Endothelial cell of umbilical vein (primary cell): ENCODE results near the gene CALCOCO1. TPM values are rescaled to one million over a fixed set of nuclear protein-coding genes. Genes with fewer than 3 reads are reported as not detected.

Experiments used
- BruUV-seq: library from RNA; stranded (reverse); fragments of 400-500 nt; replicated peaks from 2 replicates; lab custom pipeline; 2021; lab: Mats Ljungman, UMichigan
- CTCF ChIA-PET: fragments of 300-600, 350-600 bp; sonication (Branson Sonifier 250); formaldehyde crosslinking; loops from one replicate; lab custom pipeline; 2021; ENCODE audit warnings: antibody characterized with exemption, inconsistent platforms; lab: Charles Lee
- POLR2A ChIA-PET: fragments of 300-600, 350-600 bp; sonication (Branson Sonifier 250); formaldehyde crosslinking; loops from one replicate; lab custom pipeline; 2021; ENCODE audit warnings: antibody characterized with exemption, inconsistent platforms; lab: Charles Lee
- DNase-seq: peaks from one replicate; pipeline ENCODE4 v3.0.0-alpha.2; 2011; ENCODE audit warnings: low read depth, low spot score
- FAIRE-seq: peaks from 2 replicates; lab custom pipeline; 2011; peaks lifted over from hg19 to GRCh38; lab: Jason Lieb, UNC
- H2AFZ ChIP-seq: 2 replicates; pipeline ENCODE4 v1.6.0; 2012; ENCODE audit warnings: low read depth, low read length, control low read depth, inconsistent platforms
- H3K27ac ChIP-seq: 2 replicates; pipeline ENCODE4 v1.5.1; 2011; ENCODE audit warnings: low read depth, mild to moderate bottlenecking, control low read depth, low read length, moderate library complexity; ENCODE audit not compliant: insufficient read depth
- H3K27me3 ChIP-seq, 2 experiments: 2 replicates each; pipeline versions ENCODE4 v1.6.0 to v1.6.1; 2011; ENCODE audit warnings: low read length in 2 of 2, mixed read lengths in 1 of 2; ENCODE audit not compliant: control insufficient read depth in 2 of 2, insufficient read depth in 2 of 2
- H3K36me3 ChIP-seq, 2 experiments: 2 replicates in 1 of 2; 3 replicates in 1 of 2; pipeline ENCODE4 v1.5.1; 2011; ENCODE audit warnings: low read length in 2 of 2, mild to moderate bottlenecking in 1 of 2, moderate library complexity in 1 of 2; ENCODE audit not compliant: control insufficient read depth in 2 of 2, insufficient read depth in 2 of 2; ENCODE audit errors: extremely low read depth in 1 of 2
- H3K4me1 ChIP-seq: 3 replicates; pipeline ENCODE4 v1.5.1; 2011; ENCODE audit warnings: mild to moderate bottlenecking, low read length; ENCODE audit not compliant: control insufficient read depth, insufficient read depth; ENCODE audit errors: extremely low read depth
- H3K4me2 ChIP-seq: 2 replicates; pipeline ENCODE4 v1.6.1; 2011; ENCODE audit warnings: low read length, control low read depth, mixed read lengths; ENCODE audit not compliant: insufficient read depth
- H3K4me3 ChIP-seq, 3 experiments: fragments of 200-600 bp in 1 of 3; sonication (generic), shearing (Covaris generic) in 1 of 3; replicated peaks in 1 of 3; 2 replicates each; pipeline ENCODE4 v1.5.1; 2011 to 2016; ENCODE audit warnings: control low read depth in 3 of 3, low read length in 3 of 3, mild to moderate bottlenecking in 2 of 3, inconsistent platforms in 1 of 3, low read depth in 1 of 3, moderate library complexity in 1 of 3; ENCODE audit not compliant: insufficient read depth in 1 of 3
- H3K79me2 ChIP-seq: 2 replicates; pipeline ENCODE4 v1.6.0; 2012; ENCODE audit warnings: low read length, inconsistent platforms; ENCODE audit not compliant: control insufficient read depth, insufficient read depth
- H3K9ac ChIP-seq: replicated peaks from 2 replicates; pipeline ENCODE3; 2011; ENCODE audit warnings: low read length, control low read depth; ENCODE audit not compliant: insufficient read depth; ENCODE audit errors: extremely low read depth
- H3K9me1 ChIP-seq: replicated peaks from 3 replicates; pipeline ENCODE4 v1.6.0; 2011; ENCODE audit warnings: mild to moderate bottlenecking, low read length; ENCODE audit not compliant: control insufficient read depth, insufficient read depth; ENCODE audit errors: extremely low read depth
- H3K9me3 ChIP-seq: replicated peaks from 2 replicates; pipeline ENCODE4 v1.5.1; 2012; ENCODE audit warnings: low read length, inconsistent platforms; ENCODE audit not compliant: control insufficient read depth, insufficient read depth
- H4K20me1 ChIP-seq: replicated peaks from 2 replicates; pipeline ENCODE3; 2011; ENCODE audit warnings: mild to moderate bottlenecking, low read length; ENCODE audit not compliant: control insufficient read depth, insufficient read depth; ENCODE audit errors: extremely low read depth
- CTCF ChIP-seq, 2 donors: IDR thresholded peaks; 1 replicate in 1 of 2; 2 replicates in 1 of 2; pipeline ENCODE4 v1.5.1; 2011; ENCODE audit warnings: low read length in 2 of 2, mild to moderate bottlenecking in 2 of 2, moderate library complexity in 2 of 2, control low read depth in 1 of 2, inconsistent platforms in 1 of 2, low read depth in 1 of 2; ENCODE audit not compliant: insufficient read depth in 1 of 2; ENCODE audit errors: extremely low read depth in 1 of 2
- EZH2 ChIP-seq: IDR thresholded peaks from 2 replicates; pipeline ENCODE4 v1.6.1; 2012; ENCODE audit warnings: borderline replicate concordance, low read depth, mild to moderate bottlenecking, moderate library complexity, low read length, inconsistent platforms; ENCODE audit not compliant: severe bottlenecking
- FOS ChIP-seq: IDR thresholded peaks from 2 replicates; pipeline ENCODE4 v1.6.1; 2011; ENCODE audit warnings: mild to moderate bottlenecking, low read length, moderate library complexity, borderline replicate concordance; ENCODE audit not compliant: insufficient read depth
- GATA2 ChIP-seq: IDR thresholded peaks from 2 replicates; pipeline ENCODE4 v1.7.0; 2011; ENCODE audit warnings: low read depth, mild to moderate bottlenecking, moderate library complexity, mixed read lengths, low read length; ENCODE audit not compliant: insufficient read length, insufficient read depth
- JUN ChIP-seq: IDR thresholded peaks from 2 replicates; pipeline ENCODE4 v1.6.1; 2011; ENCODE audit warnings: borderline replicate concordance, low read depth; ENCODE audit not compliant: insufficient read length, insufficient read depth
- MAX ChIP-seq: IDR thresholded peaks from 2 replicates; pipeline ENCODE4 v1.6.1; 2011; ENCODE audit not compliant: insufficient read depth, insufficient read length
- MYC ChIP-seq: IDR thresholded peaks from one replicate; pipeline ENCODE4 v1.6.1; 2011; ENCODE audit warnings: mild to moderate bottlenecking, low read depth, low read length
- POLR2A ChIP-seq: IDR thresholded peaks from 2 replicates; pipeline ENCODE4 v1.6.1; 2012; ENCODE audit warnings: low read depth, mild to moderate bottlenecking, control low read depth, low read length
- POLR2AphosphoS5 ChIP-seq: IDR thresholded peaks from 2 replicates; pipeline ENCODE4 v1.6.1; 2012; ENCODE audit warnings: low read depth, mild to moderate bottlenecking, control low read depth, low read length, moderate library complexity; ENCODE audit not compliant: insufficient read depth
- dilution Hi-C: fragments of 300-500 bp; cut with MboI; formaldehyde crosslinking; loops from one replicate; pipeline ENCODE4 v1.15.0; 2019; ENCODE audit warnings: low sequenced_read_pairs; ENCODE audit not compliant: extremely low pct_ligation_motif_present
- intact Hi-C: fragments of 100-400 bp; cut with micrococcal nuclease; formaldehyde crosslinking; loops from one replicate; pipeline ENCODE4 v1.10.0; 2022
- polyA plus RNA-seq, 4 experiments: library from polyadenylated mRNA; depleted of rRNA in 3 of 4; stranded (reverse) in 3 of 4; unstranded in 1 of 4; fragments of >200 nt; gene quantifications; 2 replicates each; pipeline versions ENCODE4 v1.2.1 to v1.2.3, GENCODE V29; 2011 to 2012; ENCODE audit warnings: missing spikeins in 1 of 4
- total RNA-seq: library from RNA; stranded (reverse); gene quantifications from 2 replicates; pipeline ENCODE4 v1.2.3, GENCODE V29; 2021

CALCOCO1 gene
- total and polyA plus RNA-seq, 2 donors (not counting 3 experiments of a cell fraction or from before 2014, with no cell fraction given), result 70.9 to 135 TPM

- CTCF ChIA-PET, result interaction anchor here (1.1 to 2.0 kb wide), 4 partner anchors 17 to 58 kb away, joined by 3 to 5 read pairs (median 4); no protein-coding TSS in a partner anchor
- DNase-seq, result no peak
- POLR2A ChIA-PET, result no interaction called here
- dilution Hi-C loops, result no loop called here
- no peak overlapping the region for H3K4me2 ChIP-seq
- peaks cover 3% of the 10 kb centered on the region for H3K4me1 ChIP-seq
- H3K9me3 ChIP-seq, result no peaks in the 10 kb centered on the region
- intact Hi-C loops, result loop anchor here (10.0 kb wide), 1 partner anchor 447 kb away; no protein-coding TSS in a partner anchor
- no peak overlapping the region for H3K9ac ChIP-seq
- H2AFZ ChIP-seq, result no peak overlapping the region
- FAIRE-seq, result no peak
- no TSS peak for BruUV-seq
- H3K27ac ChIP-seq, result no peak overlapping the region
- no peaks in the 10 kb centered on the region for H3K79me2 ChIP-seq
- H3K36me3 ChIP-seq, result no peaks in the 10 kb centered on the region
- H4K20me1 ChIP-seq, result no peaks in the 10 kb centered on the region
- TF ChIP-seq FOS, result no peak
- TF ChIP-seq EZH2, result no peak
- TF ChIP-seq MAX, result no peak
- no peak for TF ChIP-seq MYC
- TF ChIP-seq GATA2, result no peak
- TF ChIP-seq POLR2AphosphoS5, result no peak
- no peak for TF ChIP-seq JUN
- no peak for TF ChIP-seq POLR2A
- no peak for TF ChIP-seq CTCF (IDR thresholded peaks at IDR 0.05; ENCODE audit: extremely low read depth in 1 of 2, insufficient read depth in 1 of 2, low read depth in 1 of 2, low read length in 2 of 2)
- no peak overlapping the region for H3K4me3 ChIP-seq
- peaks cover 50 to 61% of the 10 kb centered on the region in 2 experiments for H3K27me3 ChIP-seq
- H3K9me1 ChIP-seq, result no peaks in the 10 kb centered on the region
Observed at GRCh38 chr12:53758081-53758729, 31.0 kb upstream of the CALCOCO1 start.
